M059J (cell line): ENCODE results near the gene KCNJ12. TPM values are rescaled to one million over a fixed set of nuclear protein-coding genes. Genes with fewer than 3 reads are reported as not detected.
"Not testable (repeated sequence)": the region's sequence is repeated elsewhere in the genome, so short reads cannot be mapped to it uniquely, and the experiment has no call there.

Experiments
- DNase-seq: peaks from one replicate; pipeline ENCODE4 v3.0.0-alpha.2; 2012; ENCODE audit warnings: low read depth
- total RNA-seq: library from RNA; depleted of rRNA; stranded (reverse); fragments of >200 nt; shearing (Covaris generic); gene quantifications from 2 replicates; pipeline ENCODE4 v1.2.3, GENCODE V29; 2014

The KCNJ12 gene
- total RNA-seq, 1 experiment from 2014 or later, result 0.22 TPM

- not testable (repeated sequence) for DNase-seq
These were observed 30.7 kb downstream of the KCNJ12 start for GRCh38 chr17:21406616-21407404.

GRCh38 chr17:21407752-21408151, 31.6 kb downstream of the KCNJ12 start:
- DNase-seq, result not testable (repeated sequence)

GRCh38 chr17:21408224-21408623, 32.1 kb downstream of the KCNJ12 start:
- DNase-seq, result not testable (repeated sequence)

GRCh38 chr17:21408766-21409300, 32.7 kb downstream of the KCNJ12 start:
- not testable (repeated sequence) for DNase-seq

- not testable (repeated sequence) for DNase-seq
These were observed 33.2 kb downstream of the KCNJ12 start for GRCh38 chr17:21409388-21409787.

- not testable (repeated sequence) for DNase-seq
These were observed 33.8 kb downstream of the KCNJ12 start for GRCh38 chr17:21409971-21410370.

- DNase-seq, result not testable (repeated sequence)
These were observed 34.2 kb downstream of the KCNJ12 start for GRCh38 chr17:21410371-21410770.

- peak; percentile 84 for DNase-seq
These were observed 34.9 kb downstream of the KCNJ12 start for GRCh38 chr17:21410906-21411678.

GRCh38 chr17:21411679-21412205, 35.6 kb downstream of the KCNJ12 start:
- DNase-seq, result not testable (repeated sequence)

- DNase-seq, result not testable (repeated sequence)
These were observed 36.1 kb downstream of the KCNJ12 start for GRCh38 chr17:21412207-21412681.

- not testable (repeated sequence) for DNase-seq
These were observed 37.6 kb downstream of the KCNJ12 start for GRCh38 chr17:21413570-21414279.

- DNase-seq, result not testable (repeated sequence)
These were observed 38.5 kb downstream of the KCNJ12 start for GRCh38 chr17:21414616-21415015.

- DNase-seq, result not testable (repeated sequence)
These were observed 39.2 kb downstream of the KCNJ12 start for GRCh38 chr17:21415166-21415990.

GRCh38 chr17:21416471-21416981, 40.4 kb downstream of the KCNJ12 start:
- DNase-seq, result not testable (repeated sequence)

- DNase-seq, result not testable (repeated sequence)
These were observed 41.2 kb downstream of the KCNJ12 start for GRCh38 chr17:21417349-21417748.

- no peak for DNase-seq
These were observed 41.8 kb downstream of the KCNJ12 start for GRCh38 chr17:21417921-21418320.

GRCh38 chr17:21418446-21419298, 42.5 kb downstream of the KCNJ12 start:
- DNase-seq, result no peak

- DNase-seq, result no peak
These were observed 43.4 kb downstream of the KCNJ12 start for GRCh38 chr17:21419299-21420239.
